ENCODE measurements around the gene DNAJC6. TPM values are rescaled to one million over a fixed set of nuclear protein-coding genes. Genes with fewer than 3 reads are reported as not detected.
A peak's percentile ranks its signal among the peaks of the same experiment; 100 is the strongest.

Gene DNAJC6
- polyA plus RNA-seq (2012; rRNA removed) = 1.9 and 2.5 TPM in 2 replicates
- 1.9 and 2.1 TPM in 2 replicates for polyA plus RNA-seq (2012; cell fraction: cytosol; rRNA removed)
- polyA plus RNA-seq (2012; cell fraction: nucleus; rRNA removed) = 1.8 and 3.2 TPM in 2 replicates

DNA sequence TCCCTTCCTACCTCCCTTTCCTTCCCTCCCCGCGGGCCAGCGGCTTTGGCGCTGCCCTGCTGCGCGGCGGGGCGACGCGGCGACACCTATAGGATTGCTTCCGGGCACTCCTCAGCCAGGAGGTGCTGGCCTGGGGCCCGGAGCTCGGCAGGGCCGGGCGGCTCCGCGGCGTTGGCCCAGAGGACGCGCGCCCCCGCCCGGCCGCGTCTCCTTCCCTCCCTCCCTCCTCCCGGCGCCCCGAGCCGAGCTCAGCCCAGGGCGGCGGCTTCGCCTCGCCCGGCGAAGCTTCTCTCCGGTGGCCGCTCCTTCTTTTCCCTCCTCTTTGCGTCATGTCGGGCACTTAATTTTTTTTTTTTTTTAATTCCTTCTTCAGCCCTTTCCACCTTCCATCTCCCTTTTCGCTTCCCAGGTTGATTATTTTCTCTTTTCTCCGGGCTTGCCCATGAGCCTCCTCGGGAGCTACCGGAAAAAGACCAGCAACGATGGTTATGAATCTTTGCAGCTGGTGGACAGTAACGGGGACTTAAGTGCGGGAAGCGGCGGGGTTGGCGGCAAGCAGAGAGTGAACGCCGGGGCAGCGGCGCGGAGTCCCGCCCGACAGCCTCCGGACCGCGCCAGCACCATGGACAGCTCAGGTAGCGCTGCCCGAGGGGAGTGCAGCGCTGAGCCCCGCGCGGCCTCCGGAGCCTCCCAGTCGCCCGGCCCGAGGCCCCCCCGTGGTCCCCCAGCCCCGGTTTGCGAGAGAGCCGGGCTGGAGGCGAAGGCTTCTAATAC is at the start of gene DNAJC6:
TSS of gene DNAJC6 (plus strand) at position 240 of the 774 bp plus-strand sequence. CDS start at position 443, 203 bp downstream.
- Histone ChIP-seq H3K9me3 (no peaks in the 10 kb centered on the region), H3K36me3 (replicated peaks in 1 of 2; ENCODE audit: control insufficient read depth in 1 of 2, insufficient read depth in 2 of 2, low read length in 1 of 2) (no peaks in the 10 kb centered on the region), H3K27me3 (ENCODE audit: insufficient read depth) (no peaks in the 10 kb centered on the region), H3K4me3 (ENCODE audit: low read depth in 2 of 2, low read length in 1 of 2) (peak within 1 kb of the TSS; percentile 45 to 62), H3F3A (replicated peaks; ENCODE audit: insufficient read depth) (no peaks in the 10 kb centered on the region), H3K79me2 (ENCODE audit: insufficient read depth) (no peaks in the 10 kb centered on the region), H3K9ac (no peak within 1 kb of the TSS), H4K20me1 (ENCODE audit: insufficient read depth) (no peaks in the 10 kb centered on the region), H3K9me2 (no peaks in the 10 kb centered on the region), H3K27ac (ENCODE audit: low read depth in 2 of 2, low read length in 1 of 2) (peak within 1 kb of the TSS in 1 of 2 experiments; percentile 77; a peak in 2 of 4 replicates), H3K4me2 (peak within 1 kb of the TSS; percentile 89), H2AFZ (ENCODE audit: low read depth) (0 out of 2 replicates have a peak within 1 kb of the TSS, but pooled peaks have one; percentile 37), H3K4me1 (ENCODE audit: control insufficient read depth in 1 of 2, insufficient read depth in 2 of 2, low read depth in 1 of 2, low read length in 1 of 2) (peaks cover 0 to 2% of the 10 kb centered on the region in 2 experiments; a peak in 1 of 4 replicates)
- TF ChIP-seq GABPA (IDR thresholded peaks at IDR 0.05; ENCODE audit: low read depth) (no peak), EZH2phosphoT487 (IDR thresholded peaks at IDR 0.05; ENCODE audit: borderline replicate concordance, low read depth) (no peak), YY1 (IDR thresholded peaks at IDR 0.05; ENCODE audit: low read depth) (no peak), SMC3 (IDR thresholded peaks at IDR 0.05; ENCODE audit: low read depth, low read length) (no peak), RCOR1 (IDR thresholded peaks at IDR 0.05; ENCODE audit: low read length) (0 out of 2 replicates have a peak, but pooled peaks have one; percentile 34), RXRA (IDR thresholded peaks at IDR 0.05; ENCODE audit: borderline replicate concordance, low read depth) (no peak), ZBTB33 (IDR thresholded peaks at IDR 0.05; ENCODE audit: borderline replicate concordance, low read depth) (no peak), SIN3A (IDR thresholded peaks at IDR 0.05; ENCODE audit: borderline replicate concordance, low read depth, low read length) (peak; percentile 51; the same call in 1 of the 2 replicates), EP300 (IDR thresholded peaks at IDR 0.05; ENCODE audit: borderline replicate concordance in 1 of 2, low read depth in 1 of 2, low read length in 1 of 2) (no peak), NRF1 (IDR thresholded peaks at IDR 0.05; ENCODE audit: low read depth, low read length) (no peak), FOXM1 (IDR thresholded peaks at IDR 0.05; ENCODE audit: low read depth) (no peak), FOXJ3 (CRISPR knock-in tag; IDR thresholded peaks at IDR 0.05) (no peak)
- TF ChIP-seq, protein P1, sequence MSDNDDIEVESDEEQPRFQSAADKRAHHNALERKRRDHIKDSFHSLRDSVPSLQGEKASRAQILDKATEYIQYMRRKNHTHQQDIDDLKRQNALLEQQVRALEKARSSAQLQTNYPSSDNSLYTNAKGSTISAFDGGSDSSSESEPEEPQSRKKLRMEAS (IDR thresholded peaks at IDR 0.05; ENCODE audit: low read depth) = peak; percentile 51; the same call in 1 of the 2 replicates
- TF ChIP-seq, protein P2, sequence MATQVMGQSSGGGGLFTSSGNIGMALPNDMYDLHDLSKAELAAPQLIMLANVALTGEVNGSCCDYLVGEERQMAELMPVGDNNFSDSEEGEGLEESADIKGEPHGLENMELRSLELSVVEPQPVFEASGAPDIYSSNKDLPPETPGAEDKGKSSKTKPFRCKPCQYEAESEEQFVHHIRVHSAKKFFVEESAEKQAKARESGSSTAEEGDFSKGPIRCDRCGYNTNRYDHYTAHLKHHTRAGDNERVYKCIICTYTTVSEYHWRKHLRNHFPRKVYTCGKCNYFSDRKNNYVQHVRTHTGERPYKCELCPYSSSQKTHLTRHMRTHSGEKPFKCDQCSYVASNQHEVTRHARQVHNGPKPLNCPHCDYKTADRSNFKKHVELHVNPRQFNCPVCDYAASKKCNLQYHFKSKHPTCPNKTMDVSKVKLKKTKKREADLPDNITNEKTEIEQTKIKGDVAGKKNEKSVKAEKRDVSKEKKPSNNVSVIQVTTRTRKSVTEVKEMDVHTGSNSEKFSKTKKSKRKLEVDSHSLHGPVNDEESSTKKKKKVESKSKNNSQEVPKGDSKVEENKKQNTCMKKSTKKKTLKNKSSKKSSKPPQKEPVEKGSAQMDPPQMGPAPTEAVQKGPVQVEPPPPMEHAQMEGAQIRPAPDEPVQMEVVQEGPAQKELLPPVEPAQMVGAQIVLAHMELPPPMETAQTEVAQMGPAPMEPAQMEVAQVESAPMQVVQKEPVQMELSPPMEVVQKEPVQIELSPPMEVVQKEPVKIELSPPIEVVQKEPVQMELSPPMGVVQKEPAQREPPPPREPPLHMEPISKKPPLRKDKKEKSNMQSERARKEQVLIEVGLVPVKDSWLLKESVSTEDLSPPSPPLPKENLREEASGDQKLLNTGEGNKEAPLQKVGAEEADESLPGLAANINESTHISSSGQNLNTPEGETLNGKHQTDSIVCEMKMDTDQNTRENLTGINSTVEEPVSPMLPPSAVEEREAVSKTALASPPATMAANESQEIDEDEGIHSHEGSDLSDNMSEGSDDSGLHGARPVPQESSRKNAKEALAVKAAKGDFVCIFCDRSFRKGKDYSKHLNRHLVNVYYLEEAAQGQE (IDR thresholded peaks at IDR 0.05; ENCODE audit: low read depth, low read length) = peak; percentile 99
- TF ChIP-seq, protein P3, sequence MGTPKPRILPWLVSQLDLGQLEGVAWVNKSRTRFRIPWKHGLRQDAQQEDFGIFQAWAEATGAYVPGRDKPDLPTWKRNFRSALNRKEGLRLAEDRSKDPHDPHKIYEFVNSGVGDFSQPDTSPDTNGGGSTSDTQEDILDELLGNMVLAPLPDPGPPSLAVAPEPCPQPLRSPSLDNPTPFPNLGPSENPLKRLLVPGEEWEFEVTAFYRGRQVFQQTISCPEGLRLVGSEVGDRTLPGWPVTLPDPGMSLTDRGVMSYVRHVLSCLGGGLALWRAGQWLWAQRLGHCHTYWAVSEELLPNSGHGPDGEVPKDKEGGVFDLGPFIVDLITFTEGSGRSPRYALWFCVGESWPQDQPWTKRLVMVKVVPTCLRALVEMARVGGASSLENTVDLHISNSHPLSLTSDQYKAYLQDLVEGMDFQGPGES (IDR thresholded peaks at IDR 0.05; ENCODE audit: low read depth, low read length) = no peak
- WGBS (ENCODE audit: low lambda C conversion rate) = 1% methylated on average over 41 of the region's 75 CpGs
- CTCF ChIA-PET = interaction anchor here (0.6 to 2.9 kb wide), 13 partner anchors 10 to 378 kb away, joined by 3 to 15 read pairs (median 5); no protein-coding TSS in a partner anchor
- POLR2A ChIA-PET = interaction anchor here (0.8 to 1.7 kb wide), 8 partner anchors 9 to 111 kb away, joined by 3 to 17 read pairs (median 4); partner anchors contain the start of genes LEPR and LEPROT
- peak; percentile 87 for DNase-seq
